Measurements from ENCODE around the gene GRM1. TPM values are rescaled to one million over a fixed set of nuclear protein-coding genes. Genes with fewer than 3 reads are reported as not detected.

GRM1 gene
- total RNA-seq, 2 experiments from 2014 or later: not detected

DNA sequence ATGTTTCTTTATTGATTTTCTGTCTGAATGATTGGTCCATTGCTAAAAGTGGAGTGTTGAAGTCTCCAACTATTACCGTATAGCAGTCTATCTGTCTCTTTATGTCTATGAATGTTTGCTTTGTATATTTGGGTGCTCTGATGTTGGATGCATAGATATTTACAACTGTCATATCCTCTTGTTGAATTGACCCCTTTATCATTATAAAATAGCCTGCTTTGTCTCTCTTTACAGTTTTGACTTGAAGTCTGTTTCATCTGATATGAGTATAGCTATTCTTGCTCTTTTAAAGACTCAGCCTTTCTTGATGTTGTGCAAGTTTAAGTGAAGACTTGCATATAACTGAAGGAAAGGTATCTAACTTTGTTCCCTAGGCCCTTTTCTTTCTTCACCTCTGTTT is 341.0 kb downstream of the GRM1 start:
- POLR2A ChIA-PET: no interaction called here
- TF ChIP-seq, protein P1, sequence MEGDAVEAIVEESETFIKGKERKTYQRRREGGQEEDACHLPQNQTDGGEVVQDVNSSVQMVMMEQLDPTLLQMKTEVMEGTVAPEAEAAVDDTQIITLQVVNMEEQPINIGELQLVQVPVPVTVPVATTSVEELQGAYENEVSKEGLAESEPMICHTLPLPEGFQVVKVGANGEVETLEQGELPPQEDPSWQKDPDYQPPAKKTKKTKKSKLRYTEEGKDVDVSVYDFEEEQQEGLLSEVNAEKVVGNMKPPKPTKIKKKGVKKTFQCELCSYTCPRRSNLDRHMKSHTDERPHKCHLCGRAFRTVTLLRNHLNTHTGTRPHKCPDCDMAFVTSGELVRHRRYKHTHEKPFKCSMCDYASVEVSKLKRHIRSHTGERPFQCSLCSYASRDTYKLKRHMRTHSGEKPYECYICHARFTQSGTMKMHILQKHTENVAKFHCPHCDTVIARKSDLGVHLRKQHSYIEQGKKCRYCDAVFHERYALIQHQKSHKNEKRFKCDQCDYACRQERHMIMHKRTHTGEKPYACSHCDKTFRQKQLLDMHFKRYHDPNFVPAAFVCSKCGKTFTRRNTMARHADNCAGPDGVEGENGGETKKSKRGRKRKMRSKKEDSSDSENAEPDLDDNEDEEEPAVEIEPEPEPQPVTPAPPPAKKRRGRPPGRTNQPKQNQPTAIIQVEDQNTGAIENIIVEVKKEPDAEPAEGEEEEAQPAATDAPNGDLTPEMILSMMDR (IDR thresholded peaks at IDR 0.05): no peak
- intact Hi-C loops (cut with DNase I, micrococcal nuclease): no loop called here

DNA sequence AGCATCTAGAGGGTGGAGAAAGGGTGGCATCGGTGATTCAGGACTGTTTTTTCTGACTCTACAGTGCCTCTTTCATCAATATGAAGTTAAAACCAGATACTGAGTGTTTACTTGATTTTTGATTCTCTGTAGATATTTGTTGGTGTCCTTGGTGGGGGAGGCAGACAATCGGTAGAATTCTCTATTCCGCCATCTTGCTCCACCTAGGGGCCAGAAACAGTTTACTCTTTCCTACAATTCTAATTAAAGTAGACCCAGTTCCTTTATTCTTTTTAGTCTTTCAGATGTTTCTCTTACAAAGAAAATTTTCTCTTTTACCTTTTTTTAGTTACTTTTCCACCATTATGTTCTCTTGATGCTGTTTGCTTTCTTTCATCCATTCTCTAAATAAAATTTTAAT is 352.6 kb downstream of the GRM1 start:
- ATAC-seq (ENCODE audit: poor library complexity) (no peak), DNase-seq (no peak)
- H3K4me3 ChIP-seq (ENCODE audit: low read length): no peak overlapping the region
- no peaks in the 10 kb centered on the region for H3K9me3 Mint-ChIP-seq
- intact Hi-C loops (cut with DNase I, micrococcal nuclease): no loop called here
- ChIA-PET POLR2A (no interaction called here), CTCF (no interaction called here)
- no peaks in the 10 kb centered on the region for H3K36me3 Mint-ChIP-seq (ENCODE audit: low read depth)
- TF ChIP-seq, protein P1 (IDR thresholded peaks at IDR 0.05): no peak
- no peak overlapping the region for H3K4me3 Mint-ChIP-seq
- no peaks in the 10 kb centered on the region for H3K36me3 ChIP-seq (ENCODE audit: insufficient read depth, low read length)
- no peaks in the 10 kb centered on the region for H3K4me1 Mint-ChIP-seq (ENCODE audit: low read depth)
- no peaks in the 10 kb centered on the region for H3K27me3 Mint-ChIP-seq
- no peak overlapping the region for H3K27ac ChIP-seq (ENCODE audit: low read depth in 1 of 2, low read length in 2 of 2)
- no peaks in the 10 kb centered on the region for H3K27me3 ChIP-seq (ENCODE audit: control insufficient read depth in 1 of 2, insufficient read depth in 2 of 2, low read length in 2 of 2)
- no peak overlapping the region for H3K27ac Mint-ChIP-seq
- H3K9me3 ChIP-seq (ENCODE audit: control insufficient read depth in 1 of 2, insufficient read depth in 1 of 2, low read length in 2 of 2): no peaks in the 10 kb centered on the region
- no peaks in the 10 kb centered on the region for H3K4me1 ChIP-seq (ENCODE audit: insufficient read depth, low read length)

More for the DNA sequence above, 341.0 kb downstream of the GRM1 start:
- no peaks in the 10 kb centered on the region for H3K27me3 ChIP-seq (ENCODE audit: control insufficient read depth in 1 of 2, insufficient read depth in 2 of 2, low read length in 2 of 2)
- H3K9me3 Mint-ChIP-seq: peaks cover 5% of the 10 kb centered on the region
- H3K4me3 ChIP-seq (ENCODE audit: low read length): no peak overlapping the region
- H3K36me3 Mint-ChIP-seq (ENCODE audit: low read depth): no peaks in the 10 kb centered on the region
- DNase-seq: no peak
- H3K27me3 Mint-ChIP-seq: no peaks in the 10 kb centered on the region
- no peaks in the 10 kb centered on the region for H3K9me3 ChIP-seq (ENCODE audit: control insufficient read depth in 1 of 2, insufficient read depth in 1 of 2, low read length in 2 of 2)
- H3K4me3 Mint-ChIP-seq: no peak overlapping the region
- H3K27ac ChIP-seq (ENCODE audit: low read depth in 1 of 2, low read length in 2 of 2): no peak overlapping the region
- CTCF ChIA-PET: no interaction called here
- H3K4me1 Mint-ChIP-seq (ENCODE audit: low read depth): no peaks in the 10 kb centered on the region
- no peaks in the 10 kb centered on the region for H3K36me3 ChIP-seq (ENCODE audit: insufficient read depth, low read length)
- no peak for ATAC-seq (ENCODE audit: poor library complexity)
- no peak overlapping the region for H3K27ac Mint-ChIP-seq
- no peaks in the 10 kb centered on the region for H3K4me1 ChIP-seq (ENCODE audit: insufficient read depth, low read length)

DNA sequence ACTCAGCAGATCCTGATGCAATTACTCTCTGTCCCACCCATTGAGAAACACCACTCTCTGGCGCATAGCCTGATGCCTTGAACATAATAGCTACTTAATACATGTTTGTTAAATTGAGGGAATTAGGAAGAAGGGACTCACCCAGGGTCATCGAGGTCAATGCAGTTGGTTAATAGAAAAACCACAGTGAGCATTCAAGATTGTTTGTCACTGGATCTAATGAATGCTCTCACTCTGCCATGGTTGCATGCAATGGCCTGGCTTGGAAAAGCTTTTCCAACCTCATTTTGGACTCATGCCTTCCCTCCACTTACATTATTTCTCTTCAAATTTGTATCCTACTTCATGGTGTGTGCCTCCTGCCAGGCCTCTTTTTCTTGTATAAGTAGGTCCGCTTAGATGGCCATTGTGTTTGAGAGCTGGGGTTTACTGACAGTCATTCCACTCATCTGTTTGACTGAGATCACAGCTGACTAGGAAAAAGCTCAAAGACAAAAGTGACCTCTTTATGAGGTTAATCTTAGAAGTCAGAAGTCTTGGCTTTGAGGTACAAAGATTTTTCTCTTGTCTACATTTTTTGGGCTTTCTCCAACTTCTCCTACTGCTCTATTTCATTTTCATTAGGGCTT is 360.0 kb downstream of the GRM1 start:
- DNase-seq: no peak
- CTCF ChIA-PET: no interaction called here
- no peaks in the 10 kb centered on the region for H3K4me1 Mint-ChIP-seq (ENCODE audit: low read depth)
- intact Hi-C loops (cut with DNase I, micrococcal nuclease): no loop called here
- TF ChIP-seq, protein P1 (IDR thresholded peaks at IDR 0.05): no peak
- H3K36me3 ChIP-seq (ENCODE audit: insufficient read depth, low read length): no peaks in the 10 kb centered on the region
- no peaks in the 10 kb centered on the region for H3K9me3 Mint-ChIP-seq
- H3K27me3 Mint-ChIP-seq: no peaks in the 10 kb centered on the region
- H3K27ac ChIP-seq (ENCODE audit: low read depth in 1 of 2, low read length in 2 of 2): no peak overlapping the region
- no peak for ATAC-seq (ENCODE audit: poor library complexity)
- H3K36me3 Mint-ChIP-seq (ENCODE audit: low read depth): no peaks in the 10 kb centered on the region
- H3K4me3 Mint-ChIP-seq: no peak overlapping the region
- H3K4me3 ChIP-seq (ENCODE audit: low read length): no peak overlapping the region
- H3K27ac Mint-ChIP-seq: no peak overlapping the region
- H3K27me3 ChIP-seq (ENCODE audit: control insufficient read depth in 1 of 2, insufficient read depth in 2 of 2, low read length in 2 of 2): no peaks in the 10 kb centered on the region
- POLR2A ChIA-PET: no interaction called here
- H3K9me3 ChIP-seq (ENCODE audit: control insufficient read depth in 1 of 2, insufficient read depth in 1 of 2, low read length in 2 of 2): no peaks in the 10 kb centered on the region
- H3K4me1 ChIP-seq (ENCODE audit: insufficient read depth, low read length): no peaks in the 10 kb centered on the region

All from CD4-positive, alpha-beta T cell (primary cell).